ENCODE results near the gene PRKRIP1.

DNA sequence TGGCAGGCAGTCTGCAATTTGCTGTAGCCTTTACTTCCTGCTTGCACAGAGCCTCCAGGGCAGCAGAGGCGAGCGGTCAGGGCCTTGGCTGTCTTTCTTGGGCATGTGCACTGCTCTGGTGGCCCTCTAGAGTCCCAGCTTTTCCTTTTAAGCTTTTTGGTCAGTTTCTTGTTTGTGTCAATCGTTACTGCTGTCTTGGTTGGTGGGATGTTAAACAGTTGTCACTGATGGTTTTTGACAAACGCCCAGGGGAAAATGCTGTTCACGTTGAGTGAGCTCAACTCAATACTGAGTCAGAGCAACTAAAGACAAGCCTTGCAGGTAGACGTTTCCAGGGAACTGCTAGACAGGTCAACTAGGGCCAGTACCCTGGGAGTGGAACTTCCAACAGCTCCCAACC lies 14.0 kb downstream of the PRKRIP1 start:
- TF ChIP-seq CTCF (IDR thresholded peaks at IDR 0.05), result no peak
- no peak for TF ChIP-seq POLR2A (IDR thresholded peaks at IDR 0.05)
- TF ChIP-seq POLR2AphosphoS5 (IDR thresholded peaks at IDR 0.05), result no peak
